Measurements from ENCODE around the gene SLC7A10. TPM values are rescaled to one million over a fixed set of nuclear protein-coding genes. Genes with fewer than 3 reads are reported as not detected.

The SLC7A10 gene
- total RNA-seq, 1 donor from 2014 or later = 0.13 TPM

DNA sequence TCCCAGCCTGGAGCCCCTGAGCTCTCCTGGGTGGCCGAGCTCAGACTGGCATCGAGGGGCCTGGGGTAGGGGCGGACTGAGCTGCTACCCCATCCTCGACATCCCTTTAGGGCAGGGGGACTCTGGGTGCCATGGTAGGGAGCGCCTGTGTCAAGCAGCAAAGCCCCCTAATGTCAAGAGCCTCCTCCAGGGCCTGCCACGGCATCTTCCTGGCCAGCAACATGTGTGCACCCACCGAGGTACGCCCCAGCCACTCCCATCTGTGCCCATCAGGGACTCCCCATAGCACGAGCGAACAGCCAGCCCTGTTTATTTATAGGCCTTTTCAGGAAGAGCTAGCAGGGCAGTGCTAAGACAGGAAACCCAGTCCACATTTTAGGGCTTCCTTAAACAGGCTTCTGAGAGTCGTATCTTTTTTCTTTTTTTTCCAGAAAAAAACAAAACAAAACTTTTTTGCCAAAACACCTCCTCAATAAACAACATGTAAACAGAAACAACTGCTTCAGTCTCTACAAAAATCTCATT lies 17.2 kb downstream of the SLC7A10 start:
- ATAC-seq (ENCODE audit: poor library complexity) (no peak), DNase-seq (no peak)
- intact Hi-C loops (cut with DNase I) = no loop called here

DNA sequence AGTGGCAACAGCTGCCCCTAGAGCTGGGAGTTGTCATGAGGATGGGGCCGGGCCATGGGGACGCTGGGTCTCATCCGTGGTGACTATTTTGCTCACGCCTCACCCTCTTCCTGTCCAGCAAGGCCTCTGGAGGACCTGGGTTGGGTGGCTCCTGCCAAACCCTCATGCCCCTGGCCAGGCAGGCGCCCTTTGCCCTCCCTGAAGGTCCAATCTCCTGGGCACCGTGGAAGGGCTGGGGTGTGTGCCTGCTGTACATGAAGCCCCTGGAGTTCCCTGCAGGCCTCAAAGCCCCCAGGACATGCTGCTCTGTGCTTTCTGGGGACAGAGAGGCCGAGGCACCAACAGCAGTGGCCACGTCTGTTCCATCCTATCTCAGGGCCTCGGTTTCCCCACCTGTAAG lies 17.7 kb downstream of the SLC7A10 start:
- DNase-seq = no peak

DNA sequence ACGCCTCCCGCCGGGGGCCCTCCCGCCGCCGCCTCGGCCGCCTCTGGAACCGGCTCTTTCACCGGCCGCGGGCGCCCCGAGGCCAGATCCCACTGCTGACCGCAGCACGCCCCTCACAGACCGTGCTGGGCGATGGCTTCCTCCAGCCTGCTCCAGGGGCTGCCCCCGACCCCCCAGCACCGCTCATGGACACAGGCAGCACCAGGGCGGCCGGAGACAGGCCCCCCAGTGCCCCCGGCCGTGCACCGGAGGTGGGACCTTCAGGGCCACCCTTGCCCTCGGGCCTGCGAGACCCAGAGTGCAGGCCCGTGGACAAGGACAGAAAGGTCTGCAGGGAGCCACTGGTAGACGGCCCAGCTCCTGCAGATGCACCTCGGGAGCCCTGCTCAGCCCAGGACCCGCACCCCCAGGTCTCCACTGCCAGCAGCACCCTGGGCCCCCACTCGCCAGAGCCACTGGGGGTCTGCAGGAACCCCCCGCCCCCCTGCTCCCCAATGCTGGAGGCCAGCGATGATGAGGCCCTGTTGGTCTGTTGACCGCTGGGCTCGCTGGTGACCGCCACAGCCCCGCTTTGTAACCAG lies 18.5 kb downstream of the SLC7A10 start:
- no peak for ATAC-seq (ENCODE audit: poor library complexity)
- DNase-seq = no peak
- intact Hi-C loops (cut with DNase I) = no loop called here

More for the DNA sequence above, 17.7 kb downstream of the SLC7A10 start:
- no peak for ATAC-seq (ENCODE audit: poor library complexity)
- intact Hi-C loops (cut with DNase I) = no loop called here

DNA sequence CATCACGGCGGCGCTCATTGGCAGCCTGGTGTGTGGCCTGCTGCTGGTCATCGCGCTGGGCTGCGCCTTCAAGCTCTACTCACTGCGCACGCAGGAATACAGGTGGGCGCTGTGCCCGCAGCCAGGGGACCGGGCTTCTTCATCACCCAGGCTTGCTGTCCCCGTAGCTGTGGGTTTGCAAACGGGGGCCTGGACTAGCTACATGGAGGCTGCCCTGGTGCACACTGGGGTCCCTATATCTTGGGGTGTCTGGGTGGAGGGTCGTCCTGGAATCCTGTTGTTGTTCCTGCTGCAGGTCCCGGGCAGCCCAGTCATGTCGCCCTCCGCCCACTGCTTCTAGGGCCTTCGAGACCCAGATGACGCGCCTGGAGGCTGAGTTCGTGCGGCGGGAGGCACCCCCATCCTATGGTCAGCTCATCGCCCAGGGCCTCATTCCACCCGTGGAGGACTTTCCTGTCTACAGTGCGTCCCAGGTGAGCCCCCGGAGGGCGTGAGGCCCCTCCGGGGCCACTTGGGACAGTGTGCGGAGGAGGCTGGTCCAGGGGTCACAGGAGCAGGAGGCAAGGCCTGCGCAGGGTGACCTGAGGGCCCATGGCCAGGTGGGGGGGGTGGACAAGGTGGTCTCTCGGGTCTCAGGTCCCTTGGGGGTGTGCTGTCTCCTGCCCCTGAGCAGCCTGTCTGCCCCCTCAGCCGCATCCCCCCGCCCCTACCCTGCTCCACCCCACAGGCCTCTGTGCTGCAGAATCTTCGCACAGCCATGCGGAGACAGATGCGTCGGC lies 19.2 kb downstream of the SLC7A10 start:
- DNase-seq = no peak
- intact Hi-C loops (cut with DNase I) = no loop called here
- no peak for ATAC-seq (ENCODE audit: poor library complexity)

DNA sequence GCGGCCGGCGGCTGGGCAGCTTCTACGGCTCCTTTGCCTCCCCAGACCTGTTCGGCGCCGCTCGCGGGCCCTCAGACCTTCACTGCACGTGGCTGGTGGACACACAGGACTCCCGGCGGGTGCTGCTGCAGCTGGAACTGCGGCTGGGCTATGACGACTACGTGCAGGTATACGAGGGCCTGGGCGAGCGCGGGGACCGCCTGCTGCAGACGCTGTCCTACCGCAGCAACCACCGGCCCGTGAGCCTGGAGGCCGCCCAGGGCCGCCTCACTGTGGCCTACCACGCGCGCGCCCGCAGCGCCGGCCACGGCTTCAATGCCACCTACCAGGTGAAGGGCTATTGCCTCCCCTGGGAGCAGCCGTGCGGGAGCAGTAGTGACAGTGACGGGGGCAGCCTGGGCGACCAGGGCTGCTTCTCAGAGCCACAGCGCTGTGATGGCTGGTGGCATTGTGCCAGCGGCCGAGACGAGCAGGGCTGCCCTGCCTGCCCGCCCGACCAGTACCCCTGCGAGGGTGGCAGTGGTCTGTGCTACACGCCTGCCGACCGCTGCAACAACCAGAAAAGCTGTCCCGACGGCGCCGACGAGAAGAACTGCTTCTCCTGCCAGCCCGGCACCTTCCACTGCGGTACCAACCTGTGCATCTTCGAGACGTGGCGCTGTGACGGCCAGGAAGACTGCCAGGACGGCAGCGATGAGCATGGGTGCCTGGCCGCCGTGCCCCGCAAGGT lies 20.0 kb downstream of the SLC7A10 start:
- ATAC-seq (ENCODE audit: poor library complexity) (no peak), DNase-seq (no peak)
- intact Hi-C loops (cut with DNase I) = no loop called here

DNA sequence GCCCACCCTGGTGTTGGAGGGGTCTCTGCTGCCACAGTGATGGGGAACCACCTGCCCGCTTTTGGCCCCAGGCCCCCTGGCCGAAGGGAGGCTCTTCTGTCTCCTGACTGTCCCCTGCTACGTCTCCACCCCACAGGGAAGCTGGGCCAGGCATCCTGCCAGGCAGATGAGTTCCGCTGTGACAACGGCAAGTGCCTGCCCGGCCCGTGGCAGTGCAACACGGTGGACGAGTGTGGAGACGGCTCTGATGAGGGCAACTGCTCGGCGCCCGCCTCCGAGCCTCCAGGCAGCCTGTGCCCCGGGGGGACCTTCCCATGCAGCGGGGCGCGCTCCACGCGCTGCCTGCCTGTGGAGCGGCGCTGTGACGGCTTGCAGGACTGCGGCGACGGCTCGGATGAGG lies 20.5 kb downstream of the SLC7A10 start:
- ATAC-seq (ENCODE audit: poor library complexity) (no peak), DNase-seq (no peak)
- intact Hi-C loops (cut with DNase I) = no loop called here

DNA sequence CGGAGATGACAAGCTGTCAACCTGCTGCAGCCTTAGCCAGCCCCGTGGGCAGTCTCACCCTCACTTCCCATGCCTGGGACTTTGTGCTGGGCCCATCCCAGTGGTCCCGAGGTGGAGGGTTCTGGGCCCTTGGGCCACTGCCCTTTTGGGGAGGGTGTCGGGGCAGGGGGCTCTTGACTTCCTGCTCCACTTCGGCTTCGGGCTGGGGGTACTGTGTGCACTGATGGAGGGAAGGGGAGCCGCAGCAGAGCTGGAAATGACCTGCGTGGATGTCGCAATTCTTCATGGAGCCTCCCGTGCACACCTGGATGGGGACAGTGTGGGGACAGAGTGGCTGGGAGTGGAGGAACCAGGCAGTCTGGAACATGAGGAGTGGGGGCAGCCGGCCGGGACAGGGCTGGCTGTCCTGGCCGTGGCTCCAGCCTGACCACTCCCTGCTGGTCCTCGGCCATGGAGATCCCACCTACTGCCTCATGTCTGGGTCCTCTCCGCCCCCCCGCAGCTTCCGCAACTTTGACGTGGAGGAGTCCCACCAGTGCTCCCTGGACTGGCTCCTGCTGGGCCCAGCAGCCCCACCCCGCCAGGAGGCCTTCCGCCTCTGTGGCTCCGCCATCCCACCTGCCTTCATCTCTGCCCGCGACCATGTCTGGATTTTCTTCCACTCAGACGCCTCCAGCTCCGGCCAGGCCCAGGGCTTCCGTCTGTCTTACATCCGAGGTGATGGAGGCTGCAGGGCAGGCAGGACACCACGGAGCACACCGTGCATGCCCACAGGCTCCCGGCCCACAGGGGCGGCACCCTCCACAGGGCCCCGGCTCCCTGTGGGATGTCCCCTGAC lies 21.3 kb downstream of the SLC7A10 start:
- intact Hi-C loops (cut with DNase I) = no loop called here
- ATAC-seq (ENCODE audit: poor library complexity) (no peak), DNase-seq (peak; percentile 32)

DNA sequence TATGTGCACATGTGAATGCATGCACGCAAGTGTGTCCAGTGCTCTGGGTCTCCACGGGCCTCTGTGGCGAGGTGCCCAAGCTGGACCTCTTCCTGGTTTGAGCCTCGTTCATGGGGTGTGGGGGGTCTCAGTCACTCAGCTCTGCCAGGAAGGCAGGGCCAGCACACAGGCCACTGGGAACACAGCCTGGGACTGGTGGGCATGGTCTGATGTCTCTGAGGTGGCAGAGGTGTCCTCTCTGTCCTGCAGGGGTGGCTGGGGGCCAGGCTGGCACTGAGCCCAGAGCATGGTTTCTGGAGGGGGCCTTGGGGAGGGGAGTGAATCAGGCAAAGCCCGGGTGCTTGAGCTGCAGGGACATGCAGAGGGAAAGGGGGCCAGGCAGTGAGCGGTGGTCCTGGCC lies 22.1 kb downstream of the SLC7A10 start:
- ATAC-seq (ENCODE audit: poor library complexity) = no peak
- peak; percentile 30 for DNase-seq
- intact Hi-C loops (cut with DNase I) = no loop called here

DNA sequence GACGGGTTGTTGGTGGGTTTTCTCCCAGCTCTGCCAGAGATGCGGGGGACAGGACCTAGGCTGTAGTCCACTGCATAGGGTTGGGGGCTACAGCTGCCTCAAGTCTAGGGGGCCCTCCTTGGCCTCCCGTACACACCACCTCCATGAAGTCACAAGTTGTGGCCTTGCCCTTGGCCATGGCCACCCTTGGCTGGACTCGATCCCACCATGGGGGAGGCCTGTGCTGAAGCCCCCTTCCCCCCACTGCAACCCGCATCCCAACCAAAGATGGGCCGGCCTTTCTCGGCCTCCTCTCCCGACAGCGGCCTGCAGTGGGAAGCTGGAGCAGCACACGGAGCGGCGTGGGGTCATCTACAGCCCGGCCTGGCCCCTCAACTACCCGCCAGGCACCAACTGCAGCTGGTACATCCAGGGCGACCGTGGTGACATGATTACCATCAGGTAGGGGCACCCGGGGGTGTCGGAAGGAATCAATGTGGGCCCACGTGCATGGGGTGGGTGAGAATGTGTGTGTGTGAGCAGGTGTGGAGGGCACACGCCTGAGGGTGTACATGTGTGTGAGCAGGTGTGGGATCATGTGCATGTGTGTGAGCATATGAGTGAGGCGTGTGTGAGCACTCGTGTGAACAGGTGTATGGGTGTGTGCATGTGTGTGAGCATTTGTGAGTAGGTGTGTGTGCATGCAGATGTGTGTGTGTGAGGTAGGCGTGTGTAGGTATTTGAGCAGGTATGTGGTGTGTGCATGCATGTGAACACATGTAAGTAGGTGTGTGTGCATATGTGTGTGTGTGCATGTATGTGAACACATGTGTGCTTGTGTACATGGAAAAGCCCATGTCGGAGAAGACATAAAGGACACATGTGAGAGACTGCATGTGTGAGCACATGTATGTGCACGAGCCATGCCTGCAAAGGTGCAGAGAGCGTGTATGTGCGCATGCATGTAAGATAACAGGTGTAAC lies 22.8 kb downstream of the SLC7A10 start:
- DNase-seq (no peak), ATAC-seq (ENCODE audit: poor library complexity) (no peak)
- intact Hi-C loops (cut with DNase I) = no loop called here

DNA sequence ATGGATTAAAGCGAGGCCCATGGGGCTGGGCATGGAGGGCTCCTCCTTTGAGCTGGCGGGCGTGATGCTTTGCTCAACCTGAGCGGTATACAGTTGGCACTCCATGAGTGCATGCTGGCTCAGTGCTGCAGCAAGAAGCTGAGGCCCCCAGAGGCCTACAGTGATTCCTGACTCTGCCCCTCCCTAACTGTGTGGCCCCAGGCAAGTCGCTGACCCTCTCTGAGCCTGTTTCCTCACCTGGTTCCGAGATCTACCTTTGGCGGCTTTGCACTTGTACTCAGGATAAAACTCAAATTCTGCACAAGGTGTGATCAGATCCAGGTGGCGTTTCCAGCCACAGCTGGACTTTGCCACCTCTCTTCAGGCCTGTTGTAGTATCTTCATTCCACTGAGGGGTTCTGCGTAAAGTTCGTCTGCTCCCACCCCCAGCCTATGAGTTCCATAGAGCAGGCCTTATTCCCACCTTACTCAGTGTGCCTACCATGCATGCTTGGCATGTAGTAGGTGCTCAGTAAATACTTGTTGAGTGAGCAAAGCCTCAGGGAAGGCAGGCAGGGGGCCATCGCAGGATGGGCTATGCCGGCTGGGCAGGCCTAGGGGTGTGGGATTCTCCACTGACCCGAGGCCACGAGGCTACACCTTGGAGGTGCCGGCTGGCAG lies 23.6 kb downstream of the SLC7A10 start:
- intact Hi-C loops (cut with DNase I) = no loop called here
- DNase-seq (no peak), ATAC-seq (ENCODE audit: poor library complexity) (no peak)

DNA sequence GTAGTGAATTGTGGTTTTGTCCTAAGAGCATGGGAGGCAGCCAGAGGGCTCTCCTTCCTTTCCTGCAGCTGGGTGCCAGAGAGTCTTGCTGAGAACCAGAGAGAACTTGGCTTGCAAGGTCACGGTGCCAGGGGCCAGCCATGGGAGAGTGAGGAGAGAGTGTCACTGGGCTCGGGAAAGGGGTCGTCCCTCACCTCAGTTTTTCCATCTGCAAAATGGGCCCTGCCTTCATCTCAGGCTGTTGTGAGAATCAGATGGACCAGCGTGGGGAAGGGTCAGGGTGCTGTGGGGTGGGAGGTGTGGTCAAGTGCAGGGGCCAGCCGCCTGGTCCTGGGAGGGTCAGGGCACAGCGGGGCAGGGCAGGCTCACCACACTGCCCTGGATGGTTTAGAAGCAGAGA lies 24.2 kb downstream of the SLC7A10 start:
- ATAC-seq (ENCODE audit: poor library complexity) (no peak), DNase-seq (no peak)
- intact Hi-C loops (cut with DNase I) = no loop called here

DNA sequence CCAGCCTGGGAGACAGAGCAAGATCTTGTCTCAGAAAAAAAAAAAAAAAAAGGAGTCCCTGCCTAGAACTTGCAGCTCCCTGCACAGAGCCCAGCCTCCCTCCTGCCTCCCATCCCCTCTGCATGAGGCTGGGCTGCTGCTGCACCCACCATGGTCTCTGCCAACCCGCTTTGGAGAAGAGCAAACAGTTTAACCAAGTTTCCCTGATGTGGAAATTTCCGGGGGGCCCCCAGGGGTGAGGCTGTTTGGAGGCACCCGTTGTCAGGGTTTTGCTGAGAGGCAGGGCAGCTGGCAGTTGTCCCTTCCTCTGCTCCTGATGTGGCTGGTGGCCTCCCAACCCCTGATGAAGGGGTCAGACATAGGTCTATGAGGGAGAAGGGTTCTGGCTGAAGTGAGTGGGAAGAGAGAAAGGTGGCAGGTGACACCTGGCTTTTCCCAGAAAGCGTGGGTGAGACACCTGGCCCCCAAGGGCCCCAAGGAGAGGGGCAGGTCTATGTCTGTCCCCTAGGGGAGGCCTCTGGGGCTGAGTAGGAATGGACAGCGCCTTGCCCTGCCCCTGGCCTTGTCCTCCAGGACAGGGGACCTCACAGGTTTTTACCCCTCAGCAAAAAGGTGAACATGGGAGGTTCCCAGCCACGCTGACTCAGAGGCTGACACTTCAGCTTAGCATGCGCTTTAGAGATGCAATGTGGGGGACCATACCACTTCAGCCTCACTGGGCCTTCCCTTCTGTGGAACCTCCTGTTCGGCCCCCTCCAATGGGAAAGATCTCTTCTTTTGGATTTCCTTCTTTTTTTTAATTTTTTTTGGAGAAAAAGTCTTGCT lies 26.0 kb downstream of the SLC7A10 start:
- no peak for DNase-seq
- no peak for ATAC-seq (ENCODE audit: poor library complexity)
- intact Hi-C loops (cut with DNase I) = no loop called here

DNA sequence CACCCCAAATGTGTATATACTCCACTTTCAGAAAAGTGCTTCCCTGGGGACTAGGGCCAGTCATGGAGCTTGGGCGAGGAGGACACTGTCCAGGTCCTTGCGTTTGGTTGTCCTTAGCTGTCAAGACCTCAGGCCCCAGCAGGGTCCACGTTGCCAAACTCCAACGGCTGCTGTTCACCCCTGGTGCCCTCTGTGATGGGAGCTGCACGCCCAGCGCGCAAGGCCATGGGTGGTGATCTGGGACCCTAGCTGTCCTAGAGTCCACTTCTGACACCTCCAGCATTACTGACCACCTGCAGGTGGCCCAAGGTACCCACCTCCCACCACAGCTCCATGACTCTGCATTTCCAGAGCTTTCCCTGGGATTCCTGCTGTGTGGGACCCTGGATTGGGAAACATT lies 27.5 kb downstream of the SLC7A10 start:
- intact Hi-C loops (cut with DNase I) = no loop called here
- ATAC-seq (ENCODE audit: poor library complexity) = no peak
- DNase-seq = no peak

DNA sequence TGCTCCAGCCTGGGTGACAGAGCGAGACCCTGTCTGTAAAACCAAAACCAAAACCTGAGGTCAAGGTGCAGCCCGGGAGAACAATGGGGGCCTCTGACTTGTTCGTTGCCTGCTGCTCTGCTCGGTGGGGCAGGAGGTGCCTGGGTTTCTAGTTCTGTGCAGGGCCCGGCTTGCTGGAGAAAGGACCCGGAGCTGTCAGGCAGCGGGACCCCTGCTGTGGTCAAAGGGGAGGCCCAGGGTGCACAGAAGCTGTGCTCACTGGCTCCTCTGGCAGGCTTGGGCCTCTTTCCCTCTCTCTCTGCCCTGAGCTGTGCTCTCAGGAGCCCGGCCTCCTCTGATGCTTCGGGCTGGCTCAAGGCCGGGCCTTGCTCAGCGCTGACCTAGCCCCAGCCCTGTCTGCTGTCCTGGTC lies 28.1 kb downstream of the SLC7A10 start:
- ATAC-seq (ENCODE audit: poor library complexity) (no peak), DNase-seq (no peak)
- intact Hi-C loops (cut with DNase I) = no loop called here

DNA sequence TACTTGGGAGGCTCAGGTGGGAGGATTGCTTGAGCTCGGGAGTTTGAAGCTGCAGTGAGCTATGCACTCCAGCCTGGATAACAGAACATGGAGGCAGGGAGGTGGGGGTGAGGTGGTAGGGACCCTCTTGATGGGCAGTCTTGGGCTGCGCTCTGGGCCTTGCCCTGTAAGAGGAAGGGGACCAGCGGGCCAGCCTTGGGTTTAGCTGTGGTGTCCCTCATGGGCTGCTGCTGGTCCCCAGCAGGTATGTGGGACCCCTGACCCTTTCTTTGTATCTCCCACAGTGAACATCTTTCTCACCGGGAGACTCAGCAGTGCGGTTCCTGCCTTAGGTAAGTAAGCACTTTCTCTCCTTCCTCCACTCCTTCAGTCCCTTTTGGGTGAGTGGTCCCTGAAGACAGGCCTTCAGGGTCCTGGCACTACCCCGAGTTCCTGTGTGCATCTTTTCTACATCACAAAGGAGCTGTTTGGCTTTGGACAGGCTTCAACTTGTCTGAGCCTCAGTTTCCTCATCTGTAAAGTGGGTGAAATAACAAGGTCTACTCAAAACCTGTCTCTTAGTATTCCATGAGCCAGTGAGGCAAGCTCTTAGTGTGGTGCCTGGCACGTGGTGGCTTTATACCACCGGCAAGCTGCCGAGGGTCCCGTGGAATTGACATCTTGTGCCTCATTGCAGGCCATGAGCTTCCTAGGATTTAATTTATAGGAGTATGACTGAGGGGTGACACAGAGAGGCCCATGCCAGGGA lies 29.0 kb downstream of the SLC7A10 start:
- ATAC-seq (ENCODE audit: poor library complexity) = no peak
- DNase-seq = no peak
- intact Hi-C loops (cut with DNase I) = no loop called here

All from Right ventricle myocardium superior (tissue), 1 donor.